Mesodermal cell (in vitro differentiated cells): ENCODE data around the gene CYB5R3.
"Not testable (repeated sequence)": the region's sequence is repeated elsewhere in the genome, so short reads cannot be mapped to it uniquely, and the experiment has no call there.

Experiments
- H3K27ac ChIP-seq: 2 replicates; pipeline ENCODE4 v1.7.0; 2013; ENCODE audit warnings: mild to moderate bottlenecking, low read depth, low read length, moderate library complexity; ENCODE audit not compliant: severe bottlenecking
- H3K36me3 ChIP-seq: 2 replicates; pipeline ENCODE4 v1.7.1; 2013; ENCODE audit warnings: mild to moderate bottlenecking, low read length, moderate library complexity; ENCODE audit not compliant: control insufficient read depth, insufficient read depth
- H3K4me1 ChIP-seq: one replicate; pipeline ENCODE4 v1.7.1; 2013; ENCODE audit warnings: mild to moderate bottlenecking, low read length; ENCODE audit not compliant: insufficient read depth, control insufficient read depth, poor library complexity, severe bottlenecking
- H3K4me3 ChIP-seq: 2 replicates; pipeline ENCODE4 v1.7.0; 2013; ENCODE audit warnings: low read length, control low read depth, mild to moderate bottlenecking; ENCODE audit not compliant: insufficient read depth, poor library complexity, severe bottlenecking; ENCODE audit errors: extremely low read depth
- H3K9me3 ChIP-seq: 2 replicates; pipeline ENCODE4 v1.7.1; 2013; ENCODE audit warnings: mild to moderate bottlenecking, low read length, moderate library complexity; ENCODE audit not compliant: control insufficient read depth
- WGBS, 2 experiments: methylation state at CpG; one replicate each; pipeline ENCODE4 v1.1.5; 2013; ENCODE audit warnings: missing lambda C conversion rate in 2 of 2; ENCODE audit not compliant: insufficient coverage in 2 of 2; 5-methylcytosine and 5-hydroxymethylcytosine counted together

The CYB5R3 gene

DNA sequence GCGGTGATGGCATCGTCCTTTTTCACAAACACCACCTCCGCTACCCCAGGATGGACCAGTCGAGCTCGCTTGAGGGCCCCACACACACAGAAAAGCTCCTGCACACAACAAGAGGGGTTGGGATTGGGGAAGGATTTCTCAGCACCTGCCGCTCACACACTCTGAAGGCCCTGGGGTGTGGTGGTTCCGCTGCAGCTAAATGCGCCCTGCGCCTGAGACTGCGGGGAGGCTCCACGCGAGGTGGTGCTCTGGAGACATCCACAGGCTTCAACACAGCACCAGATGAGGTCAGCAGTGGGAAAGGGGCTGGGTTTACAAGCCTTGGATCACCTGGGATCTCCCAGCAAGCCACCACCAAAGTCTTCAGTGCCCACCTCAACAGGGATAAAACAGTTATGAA, 57.2 kb downstream of the CYB5R3 start:
- H3K36me3 ChIP-seq: peaks cover 96% of the 10 kb centered on the region
- no peaks in the 10 kb centered on the region for H3K9me3 ChIP-seq
- WGBS, 2 experiments: 94 to 100% methylated on average over 1 to 7 of the region's 12 CpGs
- no peak overlapping the region for H3K27ac ChIP-seq
- H3K4me3 ChIP-seq: no peak overlapping the region
- peaks cover 22% of the 10 kb centered on the region for H3K4me1 ChIP-seq

DNA sequence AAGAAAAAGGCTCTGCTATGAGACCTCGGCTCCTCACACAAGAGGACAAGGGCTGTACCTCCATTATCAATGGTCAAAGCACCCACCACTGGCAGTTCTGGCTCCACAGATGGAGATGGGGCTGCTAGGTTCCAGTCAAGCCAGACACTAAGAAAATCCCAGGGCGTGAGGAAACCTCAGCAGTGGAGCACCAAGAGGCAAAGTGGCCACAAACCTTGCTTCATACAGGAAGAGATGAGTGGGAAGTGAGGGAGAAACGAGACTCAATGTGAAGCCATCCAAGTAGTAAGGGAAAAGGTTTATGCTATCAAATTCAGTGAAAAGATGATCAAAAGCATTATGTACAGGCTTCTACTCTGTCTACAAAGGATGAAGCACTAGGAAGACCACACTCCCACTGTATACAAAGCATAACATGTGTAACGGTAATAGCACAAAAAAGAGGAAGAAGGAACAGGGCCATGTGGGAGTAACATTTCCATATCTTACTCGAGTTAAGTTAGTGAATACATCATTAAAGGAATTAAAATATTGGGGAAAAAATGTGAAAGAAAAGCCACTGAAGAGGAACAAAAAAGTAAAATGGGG, 61.5 kb downstream of the CYB5R3 start:
- peaks cover 96% of the 10 kb centered on the region for H3K36me3 ChIP-seq
- 96 to 100% methylated on average over 2 to 4 of the region's 5 CpGs for WGBS, 2 experiments
- no peaks in the 10 kb centered on the region for H3K4me1 ChIP-seq
- H3K27ac ChIP-seq: no peak overlapping the region
- no peaks in the 10 kb centered on the region for H3K9me3 ChIP-seq
- H3K4me3 ChIP-seq: no peak overlapping the region

DNA sequence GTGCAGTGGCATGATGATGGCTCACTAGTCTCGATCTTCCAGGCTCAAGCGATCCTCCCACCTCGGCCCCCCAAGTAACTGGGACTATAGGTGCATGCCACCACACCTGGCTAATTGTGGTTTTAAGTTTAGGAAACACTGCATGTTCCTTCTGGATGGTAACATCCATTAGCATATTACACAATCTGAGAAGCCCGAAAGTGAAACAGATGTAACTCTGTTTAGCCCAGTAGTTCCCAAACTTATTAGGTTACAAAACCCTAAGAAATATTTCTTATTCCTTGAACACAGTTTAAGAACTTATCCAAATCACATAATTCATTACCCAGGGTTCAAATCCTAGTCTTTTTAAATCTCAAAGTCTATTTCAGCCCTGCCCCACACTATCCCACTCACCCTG, 62.8 kb downstream of the CYB5R3 start:
- 96 to 98% methylated on average over 4 of the region's 4 CpGs for WGBS, 2 experiments
- H3K27ac ChIP-seq: no peak overlapping the region
- no peaks in the 10 kb centered on the region for H3K4me1 ChIP-seq
- H3K9me3 ChIP-seq: no peaks in the 10 kb centered on the region
- peaks cover 87% of the 10 kb centered on the region for H3K36me3 ChIP-seq
- no peak overlapping the region for H3K4me3 ChIP-seq

DNA sequence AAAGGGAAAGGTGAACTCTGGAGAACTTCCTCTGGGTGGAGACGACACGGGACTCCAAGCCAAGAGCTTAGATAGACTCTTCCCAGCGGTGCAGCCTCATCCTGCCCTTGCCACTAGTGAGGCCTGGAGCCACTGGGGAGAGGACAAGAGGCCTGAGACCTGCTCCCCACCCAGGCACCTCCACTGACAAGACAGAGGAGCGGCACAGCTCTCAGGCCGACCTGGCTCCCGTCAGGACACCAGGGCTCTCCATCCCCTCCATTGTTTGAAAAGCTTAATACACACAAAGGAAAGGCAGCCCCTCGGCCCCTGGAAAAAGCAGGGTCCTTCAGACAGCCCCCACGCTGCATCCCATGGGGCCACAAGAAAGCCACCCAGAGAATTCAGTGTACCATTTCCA, 64.1 kb downstream of the CYB5R3 start:
- H3K36me3 ChIP-seq: peaks cover 76% of the 10 kb centered on the region
- H3K4me3 ChIP-seq: no peak overlapping the region
- no peaks in the 10 kb centered on the region for H3K4me1 ChIP-seq
- no peaks in the 10 kb centered on the region for H3K9me3 ChIP-seq
- 98 to 100% methylated on average over 3 to 6 of the region's 8 CpGs for WGBS, 2 experiments
- no peak overlapping the region for H3K27ac ChIP-seq

DNA sequence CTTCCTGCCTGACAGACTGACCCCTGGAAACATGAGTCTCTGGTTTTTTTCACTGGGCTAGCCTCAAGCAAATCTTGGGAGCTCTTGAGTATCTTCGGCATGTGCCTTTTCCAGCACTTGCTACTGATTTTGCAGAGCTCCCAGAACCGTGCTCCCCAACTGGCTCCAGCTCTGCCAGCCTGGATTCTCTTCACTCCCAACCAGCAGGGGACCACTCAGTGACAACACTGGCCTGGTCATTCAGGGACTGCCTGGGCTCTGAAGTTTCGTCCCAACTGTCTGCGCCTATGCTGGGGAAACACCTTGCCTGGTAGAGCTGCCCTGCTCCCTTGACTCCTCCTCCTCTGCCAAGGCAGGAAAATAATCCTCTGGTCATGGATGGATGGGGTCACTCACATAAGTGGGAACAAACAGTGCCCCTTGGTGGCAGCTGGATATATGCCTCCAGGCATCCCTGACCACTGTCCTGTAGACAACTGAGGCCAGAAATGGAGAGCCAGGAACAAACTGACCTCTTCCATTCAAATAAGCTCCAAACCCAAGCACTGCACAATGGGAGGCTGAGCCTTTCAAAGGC, 64.7 kb downstream of the CYB5R3 start:
- Histone ChIP-seq H3K9me3 (no peaks in the 10 kb centered on the region), H3K4me3 (no peak overlapping the region), H3K27ac (no peak overlapping the region), H3K4me1 (no peaks in the 10 kb centered on the region), H3K36me3 (peaks cover 70% of the 10 kb centered on the region)
- WGBS, 2 experiments: 95 to 98% methylated on average over 2 to 4 of the region's 4 CpGs

DNA sequence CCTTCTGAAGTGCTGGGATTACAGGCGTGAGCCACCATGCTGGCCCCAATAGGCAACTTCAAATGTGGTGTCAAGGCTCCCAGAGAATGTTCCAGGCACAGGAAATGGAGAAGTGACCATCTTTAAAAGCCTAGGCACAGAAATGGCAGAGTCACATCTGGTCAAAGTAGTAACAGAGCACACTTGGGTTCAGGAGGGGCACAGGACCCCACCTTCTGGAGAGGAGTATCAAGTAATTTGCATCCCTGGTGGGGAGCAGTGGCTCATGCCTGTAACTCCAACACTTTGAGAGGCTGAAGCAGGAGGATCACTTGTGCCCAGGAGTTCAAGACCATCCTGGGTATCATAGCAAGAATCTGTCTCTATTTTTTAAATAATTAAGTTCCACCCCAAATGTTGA, 66.2 kb downstream of the CYB5R3 start:
- Histone ChIP-seq H3K27ac (no peak overlapping the region), H3K36me3 (peaks cover 67% of the 10 kb centered on the region), H3K9me3 (no peaks in the 10 kb centered on the region), H3K4me1 (no peaks in the 10 kb centered on the region), H3K4me3 (no peak overlapping the region)
- WGBS, 2 experiments: 93 to 95% methylated on average over 1 of the region's 1 CpG

DNA sequence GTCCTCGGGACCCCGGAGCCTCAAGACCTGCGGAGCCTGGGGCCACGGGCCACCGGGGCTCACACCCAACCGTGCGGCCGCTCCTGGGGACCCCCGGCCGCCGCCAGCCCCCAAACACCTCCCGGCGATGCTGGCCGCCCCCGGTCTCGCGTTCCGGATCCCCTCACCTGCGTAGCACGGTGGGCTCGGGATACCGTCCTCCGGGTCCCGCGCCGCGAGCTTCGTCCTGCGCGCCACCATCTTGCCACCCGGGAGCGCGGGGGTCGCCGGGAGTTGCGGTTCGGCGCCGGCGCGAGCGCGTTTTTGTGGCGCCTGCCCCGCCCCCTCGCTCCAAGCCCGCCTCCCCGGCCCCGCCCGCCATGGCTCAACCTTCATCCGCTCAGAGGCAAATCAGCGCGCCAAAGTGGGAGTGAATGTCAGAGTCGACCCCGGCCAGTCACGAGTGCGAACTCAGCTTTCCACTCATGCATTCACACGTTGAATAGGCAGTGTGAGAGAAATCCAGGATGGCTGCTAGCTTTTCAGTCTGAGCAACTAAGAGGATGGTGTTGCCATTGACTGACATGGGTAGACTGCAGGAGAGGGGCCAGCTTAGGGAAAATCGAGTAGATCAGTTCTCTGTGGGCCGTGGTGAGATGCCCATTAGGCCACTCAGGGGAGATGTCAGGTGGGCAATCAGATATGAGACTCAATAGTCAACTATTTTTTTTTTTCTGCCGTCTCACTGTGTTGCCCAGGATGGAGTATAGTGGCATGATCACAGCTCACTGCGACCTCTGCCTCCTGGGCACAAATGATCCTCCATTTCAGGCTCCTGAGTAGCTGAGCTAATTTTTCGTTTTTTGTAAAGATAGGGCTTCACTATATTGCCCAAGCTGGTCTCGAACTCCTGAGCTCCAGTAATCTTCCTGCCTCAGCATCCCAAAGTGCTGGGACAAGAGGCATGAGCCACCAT, 67.2 kb downstream of the CYB5R3 start:
- Histone ChIP-seq H3K27ac (peak overlapping the region; percentile 36), H3K4me3 (peak overlapping the region; percentile 66), H3K36me3 (peaks cover 64% of the 10 kb centered on the region), H3K4me1 (no peaks in the 10 kb centered on the region), H3K9me3 (no peaks in the 10 kb centered on the region)
- 10 to 11% methylated on average over 42 to 58 of the region's 64 CpGs for WGBS, 2 experiments

DNA sequence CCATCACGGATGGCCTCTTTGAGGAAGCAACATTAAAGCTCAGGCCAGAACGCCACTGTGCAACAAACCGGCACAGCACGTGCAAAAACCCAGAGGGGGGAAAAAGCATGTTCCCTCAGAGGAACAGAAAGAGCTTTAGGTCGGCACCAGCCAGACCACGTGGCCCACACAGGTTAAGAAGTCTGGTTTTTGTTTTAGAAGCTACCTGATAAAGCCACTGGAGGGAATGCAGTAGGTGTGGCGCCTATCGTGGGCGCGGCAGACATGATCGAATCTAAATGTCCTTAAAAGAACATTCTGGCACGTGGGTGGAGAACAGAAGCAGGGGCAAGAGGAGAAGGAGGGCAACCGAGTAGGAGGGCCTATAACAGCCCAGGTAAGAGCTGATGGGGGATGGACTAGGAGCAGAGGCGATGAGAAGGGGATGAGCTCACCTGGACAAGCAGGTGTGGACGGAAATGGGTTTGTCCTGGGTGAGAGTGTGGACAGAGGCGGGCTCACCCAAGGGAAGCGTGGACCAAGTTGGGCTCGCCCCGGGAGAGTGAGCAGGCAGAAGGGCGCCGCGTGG, 67.9 kb downstream of the CYB5R3 start:
- 0 to 1% methylated on average over 3 to 9 of the region's 22 CpGs for WGBS, 2 experiments
- H3K4me1 ChIP-seq, H3K27ac ChIP-seq, H3K9me3 ChIP-seq: not testable (repeated sequence)
- peaks cover 59% of the 10 kb centered on the region for H3K36me3 ChIP-seq
- H3K4me3 ChIP-seq: peak overlapping the region; percentile 66

DNA sequence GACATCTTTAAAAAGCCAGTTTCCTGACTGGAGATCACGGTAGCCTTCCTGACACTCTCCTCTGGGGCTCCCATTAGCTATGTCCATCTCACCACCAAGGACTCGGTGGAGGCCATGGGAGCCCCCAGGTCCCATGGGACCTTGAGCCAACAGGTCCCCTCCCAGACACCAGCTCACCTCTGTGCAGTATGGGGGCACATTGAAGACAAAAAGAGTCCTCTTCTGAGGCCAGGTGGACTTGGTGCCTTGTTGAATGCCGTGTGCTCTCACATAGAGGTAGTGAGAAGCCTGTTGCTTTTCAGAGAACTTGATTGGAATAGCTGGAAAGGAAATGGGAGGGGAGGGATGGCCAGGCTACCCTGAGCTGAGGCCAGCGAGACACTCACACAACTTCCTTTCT, 69.2 kb downstream of the CYB5R3 start:
- H3K36me3 ChIP-seq: peaks cover 46% of the 10 kb centered on the region
- not testable (repeated sequence) for H3K4me1 ChIP-seq, H3K27ac ChIP-seq, H3K4me3 ChIP-seq, H3K9me3 ChIP-seq
- WGBS, 2 experiments: 85% methylated on average over 2 of the region's 4 CpGs; no CpG with 5 or more reads in 1 of the 2 experiments

DNA sequence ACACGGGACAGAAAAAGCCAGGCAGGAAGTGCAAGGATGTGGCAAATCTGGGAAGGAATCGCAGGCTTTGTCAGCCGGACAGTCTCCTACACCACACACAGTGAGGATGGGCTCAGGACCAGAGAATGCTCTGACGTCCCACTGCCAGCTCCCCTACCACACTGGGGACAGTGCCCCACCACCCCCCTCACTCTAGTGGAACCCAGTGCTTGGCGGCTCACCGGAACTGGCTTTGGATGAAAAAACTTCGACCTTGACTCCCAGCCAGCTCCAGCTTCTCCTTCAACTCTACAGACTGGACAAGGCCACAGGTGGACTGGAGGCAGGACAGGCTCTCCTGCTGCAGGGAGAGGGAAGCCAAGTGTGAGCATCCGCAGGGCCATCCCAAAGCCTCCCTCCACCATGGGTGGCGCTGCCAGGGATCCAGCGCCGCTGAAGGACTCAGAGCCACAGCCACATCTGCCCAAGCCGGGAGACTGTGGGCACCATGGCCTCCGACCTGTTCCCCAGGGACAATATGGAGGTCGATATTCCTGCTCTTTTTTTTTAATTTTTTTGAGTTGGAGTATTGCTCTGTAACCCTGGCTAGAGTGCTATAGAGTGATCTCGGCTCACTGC, 71.5 kb downstream of the CYB5R3 start:
- H3K4me1 ChIP-seq: no peaks in the 10 kb centered on the region
- H3K9me3 ChIP-seq: no peaks in the 10 kb centered on the region
- WGBS, 2 experiments: 97 to 99% methylated on average over 10 to 11 of the region's 15 CpGs
- peaks cover 37% of the 10 kb centered on the region for H3K36me3 ChIP-seq
- no peak overlapping the region for H3K27ac ChIP-seq
- H3K4me3 ChIP-seq: no peak overlapping the region
